Sigmoid colon (tissue), 7 donors: Measurements from ENCODE around the gene AHCYL2. TPM values are rescaled to one million over a fixed set of nuclear protein-coding genes. Genes with fewer than 3 reads are reported as not detected.
"Not testable (repeated sequence)": the region's sequence is repeated elsewhere in the genome, so short reads cannot be mapped to it uniquely, and the experiment has no call there.

Experiments
- DNase-seq: peaks from one replicate; pipeline ENCODE4 v3.0.0-alpha.2; 2019
- H3K27ac ChIP-seq, 4 donors: fragments of 200-600 bp; sonication (generic); one replicate each; pipeline ENCODE4 v1.5.1; 2016 to 2019; ENCODE audit warnings: mild to moderate bottlenecking in 1 of 4
- H3K27me3 ChIP-seq, 3 donors: fragments of 200-600 bp; sonication (generic); one replicate each; pipeline ENCODE4 v1.5.1; 2019; ENCODE audit warnings: mild to moderate bottlenecking in 1 of 3
- H3K36me3 ChIP-seq, 4 donors: fragments of 200-600 bp; sonication (generic); one replicate each; pipeline ENCODE4 v1.5.1; 2016 to 2019
- H3K4me1 ChIP-seq, 4 donors: fragments of 200-600 bp; sonication (generic); one replicate each; pipeline ENCODE4 v1.5.1; 2017 to 2019
- H3K4me3 ChIP-seq, 4 donors: fragments of 200-600 bp; sonication (generic); one replicate each; pipeline ENCODE4 v1.5.1; 2017 to 2019; ENCODE audit warnings: mild to moderate bottlenecking in 2 of 4, moderate library complexity in 1 of 4
- H3K9me3 ChIP-seq, 4 donors: fragments of 200-600 bp in 3 of 4; sonication (generic) in 3 of 4; one replicate each; pipeline versions ENCODE4 v1.5.1 to v1.6.1; 2013 to 2019
- EP300 ChIP-seq, 4 donors: sonication (generic); formaldehyde crosslinking; IDR thresholded peaks; one replicate each; pipeline ENCODE4 v1.6.1; 2017; ENCODE audit warnings: antibody characterized with exemption in 4 of 4
- POLR2A ChIP-seq, 2 donors: fragments of 450-650 bp; IDR thresholded peaks; one replicate each; pipeline ENCODE4 v1.6.1; 2016; ENCODE audit warnings: antibody characterized with exemption in 2 of 2, mild to moderate bottlenecking in 2 of 2, moderate library complexity in 2 of 2
- POLR2AphosphoS5 ChIP-seq, 4 donors: sonication (generic); formaldehyde crosslinking; IDR thresholded peaks; one replicate each; pipeline ENCODE4 v1.6.1; 2017; ENCODE audit warnings: antibody characterized with exemption in 4 of 4
- WGBS, 2 donors: extraction: QIAGEN DNeasy Blood & Tissue Kit; methylation state at CpG; one replicate each; pipeline ENCODE4 v1.1.7; 2013; 5-methylcytosine and 5-hydroxymethylcytosine counted together
- intact Hi-C: fragments of 100-400 bp; cut with DNase I; formaldehyde crosslinking; loops from one replicate; pipeline ENCODE4 v1.15.1; 2023
- polyA plus RNA-seq, 3 donors: library from polyadenylated mRNA; stranded (reverse); fragments of 200-250 nt; gene quantifications; one replicate each; pipeline ENCODE4 v1.2.3, GENCODE V29; 2013
- small RNA-seq, 3 donors: library from RNA; depleted of rRNA; stranded (forward); fragments of <200 nt; gene quantifications; one replicate each; pipeline ENCODE3, GENCODE V24; 2016
- total RNA-seq, 4 donors: library from RNA; depleted of rRNA; stranded (reverse); fragments of >200 nt; gene quantifications; one replicate each; pipeline ENCODE4 v1.1.0, GENCODE V29; 2016
- TF ChIP-seq, protein P1 (sequence below), 4 experiments: fragments of 450-650 bp in 3 of 4; fragments of 200-600 bp in 1 of 4; IDR thresholded peaks; one replicate each; pipeline ENCODE4 v1.5.1; 2016 to 2019; ENCODE audit warnings: antibody characterized with exemption in 4 of 4, mild to moderate bottlenecking in 3 of 4, moderate library complexity in 2 of 4
- donor health status: healthy with polysubstance abuse.
- donor health status: Bipolar disorder and iron deficiency.
- donor health status: healthy.

AHCYL2 gene
- total and polyA plus RNA-seq, 7 donors: 12.5 to 219 (median 16.8) TPM

DNA sequence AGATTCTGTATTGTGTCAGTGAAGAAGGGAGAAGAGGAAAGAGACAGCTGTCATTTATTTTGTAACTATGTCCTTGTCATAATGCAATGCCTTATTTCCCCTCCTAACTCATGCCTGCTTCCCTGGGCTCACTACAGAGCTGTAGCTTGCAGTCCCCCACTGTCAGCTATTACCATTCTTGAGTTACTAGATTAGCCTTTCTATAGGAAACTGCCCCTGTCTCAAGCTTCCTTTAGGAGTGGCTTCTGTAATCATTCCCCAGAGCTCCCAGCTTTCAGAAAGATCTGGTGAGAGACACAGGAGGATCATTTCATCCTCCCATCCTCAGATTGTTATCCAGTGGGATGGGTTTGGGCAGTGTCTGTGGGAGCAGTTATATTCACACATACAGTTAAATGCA is 245.1 kb downstream of the AHCYL2 start:
- Histone ChIP-seq H3K4me1 (no peaks in the 10 kb centered on the region), H3K36me3 (no peaks in the 10 kb centered on the region), H3K9me3 (no peaks in the 10 kb centered on the region), H3K4me3 (no peak overlapping the region), H3K27me3 (no peaks in the 10 kb centered on the region), H3K27ac (no peak overlapping the region)
- TF ChIP-seq, protein P1, sequence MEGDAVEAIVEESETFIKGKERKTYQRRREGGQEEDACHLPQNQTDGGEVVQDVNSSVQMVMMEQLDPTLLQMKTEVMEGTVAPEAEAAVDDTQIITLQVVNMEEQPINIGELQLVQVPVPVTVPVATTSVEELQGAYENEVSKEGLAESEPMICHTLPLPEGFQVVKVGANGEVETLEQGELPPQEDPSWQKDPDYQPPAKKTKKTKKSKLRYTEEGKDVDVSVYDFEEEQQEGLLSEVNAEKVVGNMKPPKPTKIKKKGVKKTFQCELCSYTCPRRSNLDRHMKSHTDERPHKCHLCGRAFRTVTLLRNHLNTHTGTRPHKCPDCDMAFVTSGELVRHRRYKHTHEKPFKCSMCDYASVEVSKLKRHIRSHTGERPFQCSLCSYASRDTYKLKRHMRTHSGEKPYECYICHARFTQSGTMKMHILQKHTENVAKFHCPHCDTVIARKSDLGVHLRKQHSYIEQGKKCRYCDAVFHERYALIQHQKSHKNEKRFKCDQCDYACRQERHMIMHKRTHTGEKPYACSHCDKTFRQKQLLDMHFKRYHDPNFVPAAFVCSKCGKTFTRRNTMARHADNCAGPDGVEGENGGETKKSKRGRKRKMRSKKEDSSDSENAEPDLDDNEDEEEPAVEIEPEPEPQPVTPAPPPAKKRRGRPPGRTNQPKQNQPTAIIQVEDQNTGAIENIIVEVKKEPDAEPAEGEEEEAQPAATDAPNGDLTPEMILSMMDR (IDR thresholded peaks at IDR 0.05): no peak
- no peak for TF ChIP-seq POLR2A (IDR thresholded peaks at IDR 0.05)
- no peak for DNase-seq
- intact Hi-C loops: loop anchor here (5.0 kb wide), 1 partner anchor 248 kb away; no protein-coding TSS in a partner anchor

DNA sequence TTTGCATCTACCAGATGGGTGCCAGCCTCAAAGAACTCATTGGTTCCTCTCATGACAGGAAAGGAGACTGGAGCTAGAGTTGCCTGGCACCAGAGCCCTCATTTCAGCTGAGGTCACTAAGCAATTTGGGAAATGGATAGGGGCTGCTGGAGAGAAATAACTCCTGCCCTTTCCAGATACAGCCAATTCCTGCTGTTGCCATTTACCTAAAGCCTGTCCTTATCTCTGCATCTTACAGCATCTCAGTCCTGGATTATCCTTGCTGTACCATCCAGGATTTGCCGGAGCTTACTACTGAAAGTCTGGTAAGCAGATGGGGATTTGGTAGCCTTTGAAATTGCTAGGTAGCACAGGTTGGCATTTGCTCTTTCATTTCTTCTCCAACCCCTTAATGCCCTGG is 245.6 kb downstream of the AHCYL2 start:
- intact Hi-C loops: loop anchor here (5.0 kb wide), 1 partner anchor 248 kb away; no protein-coding TSS in a partner anchor
- TF ChIP-seq POLR2AphosphoS5 (IDR thresholded peaks at IDR 0.05) (no peak), POLR2A (IDR thresholded peaks at IDR 0.05) (no peak), EP300 (IDR thresholded peaks at IDR 0.05) (no peak)
- TF ChIP-seq, protein P1 (IDR thresholded peaks at IDR 0.05): no peak
- Histone ChIP-seq H3K36me3 (no peaks in the 10 kb centered on the region), H3K27ac (no peak overlapping the region), H3K4me3 (no peak overlapping the region), H3K9me3 (no peaks in the 10 kb centered on the region), H3K4me1 (no peaks in the 10 kb centered on the region), H3K27me3 (no peaks in the 10 kb centered on the region)
- WGBS, 2 donors: 95 to 96% methylated on average over 1 of the region's 1 CpG
- no peak for DNase-seq

DNA sequence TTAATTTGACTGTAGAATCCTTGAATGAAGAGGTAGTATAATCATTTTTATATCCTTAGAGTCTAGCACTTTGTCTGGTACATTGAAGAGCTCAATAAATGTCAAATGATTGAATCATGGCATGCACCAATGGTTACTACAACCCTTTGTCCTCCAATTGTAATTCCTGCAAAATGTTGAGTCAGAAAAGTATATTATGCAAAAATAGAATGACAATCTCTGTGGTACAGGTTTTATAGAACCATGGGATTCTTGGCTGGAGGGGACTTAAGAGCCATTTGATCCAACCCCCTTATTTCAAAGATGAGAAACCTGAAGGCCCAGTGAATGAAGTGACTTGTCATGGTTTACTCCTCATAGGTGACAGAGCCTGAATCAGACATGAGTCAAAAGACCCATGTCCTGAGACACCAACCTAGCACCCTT is 246.6 kb downstream of the AHCYL2 start:
- no peaks in the 10 kb centered on the region for H3K36me3 ChIP-seq
- H3K9me3 ChIP-seq: no peaks in the 10 kb centered on the region
- DNase-seq: no peak
- H3K27ac ChIP-seq: no peak overlapping the region
- no peaks in the 10 kb centered on the region for H3K4me1 ChIP-seq
- H3K4me3 ChIP-seq: no peak overlapping the region
- H3K27me3 ChIP-seq: no peaks in the 10 kb centered on the region
- TF ChIP-seq POLR2A (IDR thresholded peaks at IDR 0.05) (no peak), EP300 (IDR thresholded peaks at IDR 0.05) (no peak), POLR2AphosphoS5 (IDR thresholded peaks at IDR 0.05) (no peak)
- TF ChIP-seq, protein P1 (IDR thresholded peaks at IDR 0.05): no peak
- intact Hi-C loops: loop anchor here (5.0 kb wide), 1 partner anchor 249 kb away; no protein-coding TSS in a partner anchor

DNA sequence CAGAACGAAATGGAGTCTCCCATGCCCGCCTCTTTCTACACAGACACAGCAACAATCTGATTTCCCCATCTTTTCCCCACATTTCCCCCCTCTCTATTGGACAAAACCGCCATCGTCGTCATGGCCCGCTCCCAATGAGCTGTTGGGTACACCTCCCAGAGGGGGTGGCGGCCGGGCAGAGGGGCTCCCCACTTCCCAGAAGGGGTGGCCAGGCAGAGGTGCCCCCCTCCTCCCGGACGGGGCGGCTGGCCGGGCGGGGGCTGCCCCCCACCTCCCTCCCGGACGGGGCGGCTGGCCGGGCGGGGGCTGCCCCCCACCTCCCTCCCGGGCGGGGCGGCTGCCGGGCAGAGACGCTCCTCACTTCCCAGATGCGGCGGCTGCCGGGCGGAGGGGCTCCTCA is 251.1 kb downstream of the AHCYL2 start:
- DNase-seq, H3K4me3 ChIP-seq, H3K36me3 ChIP-seq, H3K4me1 ChIP-seq, H3K27me3 ChIP-seq, intact Hi-C loops, H3K9me3 ChIP-seq, H3K27ac ChIP-seq: not testable (repeated sequence)
- 94 to 95% methylated on average over 27 of the region's 27 CpGs for whole genome bisulfite sequencing, 2 donors

DNA sequence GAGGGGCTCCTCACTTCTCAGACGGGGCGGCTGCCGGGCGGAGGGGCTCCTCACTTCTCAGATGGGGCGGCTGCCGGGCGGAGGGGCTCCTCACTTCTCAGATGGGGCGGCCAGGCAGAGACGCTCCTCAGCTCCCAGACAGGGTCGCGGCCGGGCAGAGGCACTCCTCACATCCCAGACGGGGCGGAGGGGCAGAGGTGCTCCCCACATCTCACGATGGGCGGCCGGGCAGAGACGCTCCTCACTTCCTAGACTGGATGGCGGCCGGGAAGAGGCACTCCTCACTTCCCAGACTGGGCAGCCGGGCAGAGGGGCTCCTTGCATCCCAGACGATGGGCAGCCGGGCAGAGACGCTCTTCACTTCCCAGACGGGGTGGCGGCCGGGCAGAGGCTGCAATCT is 251.6 kb downstream of the AHCYL2 start:
- H3K4me3 ChIP-seq, H3K27ac ChIP-seq, H3K9me3 ChIP-seq, H3K4me1 ChIP-seq, H3K36me3 ChIP-seq, DNase-seq, intact Hi-C loops, H3K27me3 ChIP-seq: not testable (repeated sequence)
- 97 to 99% methylated on average over 23 of the region's 27 CpGs for WGBS, 2 donors

Small RNA genes within 50 kb of the gene (small RNA-seq; reads per million reads assigned to genes)
- gene AC009244.1 (0 reads per million in 3 donors), gene SNRPGP3 (0 reads per million in 3 donors)

Other genes starting within 250 kb of the AHCYL2 start
- gene TNPO3, start 169.9 kb upstream of the AHCYL2 start, total RNA-seq: 10 to 100 TPM; 35.2 to 40.5 (median 35.9) TPM
- 10 to 100 TPM; 13.2 to 23.8 (median 16.0) TPM for gene TNPO3, start 169.9 kb upstream of the AHCYL2 start, polyA plus RNA-seq
- 1 to 10 TPM; 3.0 to 7.5 (median 5.7) TPM for gene TSPAN33, start 80.3 kb upstream of the AHCYL2 start, total RNA-seq
- 10 to 100 TPM in 1 of 3 donors, 1 to 10 TPM in 2; 5.8 to 19.6 (median 9.6) TPM for gene TSPAN33, start 80.3 kb upstream of the AHCYL2 start, polyA plus RNA-seq
- 10 to 100 TPM in 2 of 4 donors, 1 to 10 TPM in 2; 6.8 to 18.6 (median 13.0) TPM for gene SMO, start 36.4 kb upstream of the AHCYL2 start, total RNA-seq
- 1 to 10 TPM in 1 of 3 donors, under 1 TPM in 2; 0.60 to 2.8 (median 0.92) TPM for gene SMO, start 36.4 kb upstream of the AHCYL2 start, polyA plus RNA-seq
- 1 to 10 TPM in 2 of 4 donors, under 1 TPM in 2; 0.49 to 4.4 (median 0.90) TPM for gene STRIP2, start 209.4 kb downstream of the AHCYL2 start, total RNA-seq
- 1 to 10 TPM in 1 of 3 donors, under 1 TPM in 1, not detected in 1; 0.92 to 1.7 TPM for gene STRIP2, start 209.4 kb downstream of the AHCYL2 start, polyA plus RNA-seq